ENCODE measurements around the gene CHMP1B.
"Not testable (repeated sequence)": the region's sequence is repeated elsewhere in the genome, so short reads cannot be mapped to it uniquely, and the experiment has no call there.

Gene CHMP1B

GRCh38 chr18:11873670-11874340, 22.6 kb downstream of the CHMP1B start:
- H3K27me3 Mint-ChIP-seq, result no peaks in the 10 kb centered on the region
- peaks cover 0 to 7% of the 10 kb centered on the region in 2 donors for H3K9me3 Mint-ChIP-seq
- no peak for ATAC-seq
- DNase-seq, result no peak
- H3K27ac Mint-ChIP-seq, result no peak overlapping the region
- no peak overlapping the region for H3K4me3 Mint-ChIP-seq
- peaks cover 6% of the 10 kb centered on the region for H3K4me1 Mint-ChIP-seq

GRCh38 chr18:11874676-11875075, 23.5 kb downstream of the CHMP1B start:
- DNase-seq, result no peak
- H3K4me3 Mint-ChIP-seq, result no peak overlapping the region
- peaks cover 0 to 7% of the 10 kb centered on the region in 2 donors for H3K9me3 Mint-ChIP-seq
- no peak overlapping the region for H3K27ac Mint-ChIP-seq
- peaks cover 6% of the 10 kb centered on the region for H3K4me1 Mint-ChIP-seq
- no peaks in the 10 kb centered on the region for H3K27me3 Mint-ChIP-seq
- ATAC-seq, result peak; percentile 26

GRCh38 chr18:11877497-11878135, 26.4 kb downstream of the CHMP1B start:
- peaks cover 0 to 7% of the 10 kb centered on the region in 2 donors for H3K9me3 Mint-ChIP-seq
- ATAC-seq (no peak), DNase-seq (no peak)
- H3K4me3 Mint-ChIP-seq, result no peak overlapping the region
- H3K27ac Mint-ChIP-seq, result no peak overlapping the region
- H3K27me3 Mint-ChIP-seq, result no peaks in the 10 kb centered on the region
- H3K4me1 Mint-ChIP-seq, result no peaks in the 10 kb centered on the region

- no peak overlapping the region for H3K27ac Mint-ChIP-seq
- DNase-seq (no peak), ATAC-seq (no peak)
- no peak overlapping the region for H3K4me3 Mint-ChIP-seq
- H3K4me1 Mint-ChIP-seq, result peaks cover 6% of the 10 kb centered on the region
- H3K9me3 Mint-ChIP-seq, result peaks cover 0 to under 1% of the 10 kb centered on the region in 2 donors
- H3K27me3 Mint-ChIP-seq, result no peaks in the 10 kb centered on the region
Observed at GRCh38 chr18:11880586-11881304, 29.5 kb downstream of the CHMP1B start.

GRCh38 chr18:11882636-11883035, 31.4 kb downstream of the CHMP1B start:
- Mint-ChIP-seq H3K27me3 (no peaks in the 10 kb centered on the region), H3K27ac (no peak overlapping the region), H3K4me3 (no peak overlapping the region), H3K4me1 (peaks cover 10% of the 10 kb centered on the region), H3K9me3 (no peaks in the 10 kb centered on the region)
- no peak for ATAC-seq
- DNase-seq, result no peak

GRCh38 chr18:11883153-11883552, 31.9 kb downstream of the CHMP1B start:
- Mint-ChIP-seq H3K9me3 (no peaks in the 10 kb centered on the region), H3K27ac (no peak overlapping the region), H3K4me1 (peaks cover 11% of the 10 kb centered on the region), H3K27me3 (no peaks in the 10 kb centered on the region), H3K4me3 (no peak overlapping the region)
- DNase-seq, result no peak
- no peak for ATAC-seq

- DNase-seq (no peak), ATAC-seq (no peak)
- Mint-ChIP-seq H3K27ac (peak overlapping the region; percentile 67 to 76), H3K4me3 (no peak overlapping the region), H3K9me3 (no peaks in the 10 kb centered on the region), H3K4me1 (peaks cover 11% of the 10 kb centered on the region), H3K27me3 (no peaks in the 10 kb centered on the region)
Observed at GRCh38 chr18:11884396-11885030, 33.3 kb downstream of the CHMP1B start.

GRCh38 chr18:11885278-11885947, 34.2 kb downstream of the CHMP1B start:
- no peaks in the 10 kb centered on the region for H3K27me3 Mint-ChIP-seq
- DNase-seq (no peak), ATAC-seq (no peak)
- no peak overlapping the region for H3K4me3 Mint-ChIP-seq
- H3K9me3 Mint-ChIP-seq, result no peaks in the 10 kb centered on the region
- H3K27ac Mint-ChIP-seq, result no peak overlapping the region
- H3K4me1 Mint-ChIP-seq, result peaks cover 11% of the 10 kb centered on the region

GRCh38 chr18:11886577-11887110, 35.4 kb downstream of the CHMP1B start:
- no peaks in the 10 kb centered on the region for H3K27me3 Mint-ChIP-seq
- DNase-seq (no peak), ATAC-seq (no peak)
- no peak overlapping the region for H3K4me3 Mint-ChIP-seq
- peaks cover 11% of the 10 kb centered on the region for H3K4me1 Mint-ChIP-seq
- H3K9me3 Mint-ChIP-seq, result no peaks in the 10 kb centered on the region
- no peak overlapping the region for H3K27ac Mint-ChIP-seq

GRCh38 chr18:11887328-11888128, 36.3 kb downstream of the CHMP1B start:
- H3K4me3 Mint-ChIP-seq, result no peak overlapping the region
- no peaks in the 10 kb centered on the region for H3K27me3 Mint-ChIP-seq
- peaks cover 11% of the 10 kb centered on the region for H3K4me1 Mint-ChIP-seq
- no peak overlapping the region for H3K27ac Mint-ChIP-seq
- DNase-seq (no peak), ATAC-seq (no peak)
- no peaks in the 10 kb centered on the region for H3K9me3 Mint-ChIP-seq

GRCh38 chr18:11888726-11889125, 37.5 kb downstream of the CHMP1B start:
- DNase-seq, result no peak
- Mint-ChIP-seq H3K9me3 (no peaks in the 10 kb centered on the region), H3K27me3 (no peaks in the 10 kb centered on the region), H3K4me1 (peaks cover 11% of the 10 kb centered on the region), H3K27ac (no peak overlapping the region), H3K4me3 (no peak overlapping the region)
- no peak for ATAC-seq

GRCh38 chr18:11889284-11889683, 38.1 kb downstream of the CHMP1B start:
- H3K4me1 Mint-ChIP-seq, result peaks cover 10% of the 10 kb centered on the region
- DNase-seq (no peak), ATAC-seq (no peak)
- H3K27me3 Mint-ChIP-seq, result no peaks in the 10 kb centered on the region
- no peaks in the 10 kb centered on the region for H3K9me3 Mint-ChIP-seq
- H3K27ac Mint-ChIP-seq, result no peak overlapping the region
- H3K4me3 Mint-ChIP-seq, result no peak overlapping the region

- H3K4me3 Mint-ChIP-seq, result no peak overlapping the region
- DNase-seq (no peak), ATAC-seq (no peak)
- H3K9me3 Mint-ChIP-seq, result no peaks in the 10 kb centered on the region
- H3K4me1 Mint-ChIP-seq, result peaks cover 5% of the 10 kb centered on the region
- no peaks in the 10 kb centered on the region for H3K27me3 Mint-ChIP-seq
- H3K27ac Mint-ChIP-seq, result no peak overlapping the region
Observed at GRCh38 chr18:11891737-11892136, 40.5 kb downstream of the CHMP1B start.

- not testable (repeated sequence) for H3K4me3 Mint-ChIP-seq, ATAC-seq, DNase-seq, H3K9me3 Mint-ChIP-seq, H3K4me1 Mint-ChIP-seq, H3K27me3 Mint-ChIP-seq, H3K27ac Mint-ChIP-seq
Observed at GRCh38 chr18:11892438-11892837, 41.2 kb downstream of the CHMP1B start.
